SKM-1 (cell line): ENCODE data around the gene POLN.

Experiments used
- DNase-seq: peaks from one replicate; lab custom pipeline; 2025; ENCODE audit not compliant: unreplicated experiment; lab: John Stamatoyannopoulos, UW

Gene POLN

GRCh38 chr4:2087170-2087569 is 154.8 kb downstream of the POLN start:
- DNase-seq, result no peak

GRCh38 chr4:2085496-2085901 is 156.4 kb downstream of the POLN start:
- no peak for DNase-seq

GRCh38 chr4:2084316-2084715 is 157.6 kb downstream of the POLN start:
- no peak for DNase-seq

- no peak for DNase-seq
Observed at GRCh38 chr4:2083826-2084160, 158.1 kb downstream of the POLN start.

- no peak for DNase-seq
Observed at GRCh38 chr4:2083116-2083825, 158.7 kb downstream of the POLN start.

- DNase-seq, result no peak
Observed at GRCh38 chr4:2082627-2083026, 159.3 kb downstream of the POLN start.

- no peak for DNase-seq
Observed at GRCh38 chr4:2082118-2082517, 159.8 kb downstream of the POLN start.

GRCh38 chr4:2081540-2081939 is 160.4 kb downstream of the POLN start:
- no peak for DNase-seq

GRCh38 chr4:2080429-2081300 is 161.3 kb downstream of the POLN start:
- no peak for DNase-seq

GRCh38 chr4:2079926-2080325 is 162.0 kb downstream of the POLN start:
- DNase-seq, result no peak

GRCh38 chr4:2079006-2079405 is 162.9 kb downstream of the POLN start:
- DNase-seq, result no peak

GRCh38 chr4:2078584-2078983 is 163.3 kb downstream of the POLN start:
- no peak for DNase-seq

- DNase-seq, result no peak
Observed at GRCh38 chr4:2077537-2078460, 164.1 kb downstream of the POLN start.

- DNase-seq, result no peak
Observed at GRCh38 chr4:2076908-2077536, 164.9 kb downstream of the POLN start.

- no peak for DNase-seq
Observed at GRCh38 chr4:2075987-2076907, 165.7 kb downstream of the POLN start.

- DNase-seq, result no peak
Observed at GRCh38 chr4:2075171-2075986, 166.5 kb downstream of the POLN start.

GRCh38 chr4:2074588-2074987 is 167.3 kb downstream of the POLN start:
- no peak for DNase-seq

- DNase-seq, result no peak
Observed at GRCh38 chr4:2073808-2074481, 168.0 kb downstream of the POLN start.
